ENCODE results near the gene TMEM150B.

DNA sequence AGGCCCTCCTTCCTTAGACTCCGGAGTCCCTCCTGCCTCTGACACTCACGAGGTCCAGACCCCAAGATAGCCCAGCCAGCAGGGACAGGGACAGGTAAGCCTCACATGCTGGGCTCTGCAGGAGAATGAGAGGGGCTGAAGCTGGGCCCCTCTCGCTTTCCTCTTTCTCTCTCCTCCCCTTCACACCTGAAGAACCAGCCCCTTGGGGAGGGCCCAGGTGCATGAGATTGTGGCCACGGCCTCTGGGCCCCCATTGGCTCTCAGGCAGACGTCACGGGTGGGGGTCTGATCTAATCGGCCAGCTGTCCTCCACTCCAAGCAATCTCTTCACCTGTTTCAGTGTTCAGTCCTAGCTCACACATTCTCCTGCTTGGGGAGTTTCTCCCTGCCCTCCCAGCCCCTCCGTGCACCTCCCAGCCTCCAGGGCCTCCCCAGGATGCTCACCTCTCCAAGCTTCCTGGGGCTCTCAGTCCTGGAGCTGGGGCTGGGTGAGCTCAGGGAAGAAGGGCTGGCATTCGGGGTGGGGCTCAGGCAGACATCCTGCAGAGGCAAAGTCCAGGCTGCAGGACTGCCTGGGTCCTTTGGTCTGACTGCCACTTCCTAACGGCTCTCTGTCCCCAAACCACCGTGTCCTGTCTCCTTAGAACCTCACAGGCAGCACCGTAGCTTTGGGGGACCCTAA, 2.8 kb downstream of the TMEM150B start:
- TF ChIP-seq, protein P1, sequence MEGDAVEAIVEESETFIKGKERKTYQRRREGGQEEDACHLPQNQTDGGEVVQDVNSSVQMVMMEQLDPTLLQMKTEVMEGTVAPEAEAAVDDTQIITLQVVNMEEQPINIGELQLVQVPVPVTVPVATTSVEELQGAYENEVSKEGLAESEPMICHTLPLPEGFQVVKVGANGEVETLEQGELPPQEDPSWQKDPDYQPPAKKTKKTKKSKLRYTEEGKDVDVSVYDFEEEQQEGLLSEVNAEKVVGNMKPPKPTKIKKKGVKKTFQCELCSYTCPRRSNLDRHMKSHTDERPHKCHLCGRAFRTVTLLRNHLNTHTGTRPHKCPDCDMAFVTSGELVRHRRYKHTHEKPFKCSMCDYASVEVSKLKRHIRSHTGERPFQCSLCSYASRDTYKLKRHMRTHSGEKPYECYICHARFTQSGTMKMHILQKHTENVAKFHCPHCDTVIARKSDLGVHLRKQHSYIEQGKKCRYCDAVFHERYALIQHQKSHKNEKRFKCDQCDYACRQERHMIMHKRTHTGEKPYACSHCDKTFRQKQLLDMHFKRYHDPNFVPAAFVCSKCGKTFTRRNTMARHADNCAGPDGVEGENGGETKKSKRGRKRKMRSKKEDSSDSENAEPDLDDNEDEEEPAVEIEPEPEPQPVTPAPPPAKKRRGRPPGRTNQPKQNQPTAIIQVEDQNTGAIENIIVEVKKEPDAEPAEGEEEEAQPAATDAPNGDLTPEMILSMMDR (IDR thresholded peaks at IDR 0.05) = no peak
- no peak for TF ChIP-seq POLR2A (IDR thresholded peaks at IDR 0.05)

All from uterus (tissue), 2 donors.